GM21717 (cell line): Measurements from ENCODE around the gene GPR148.

Source experiments
- ATAC-seq: cut with Tn5 transposase; IDR thresholded peaks from one replicate; pipeline ENCODE4 v1.9.1; 2021; ENCODE audit warnings: mild to moderate bottlenecking, moderate library complexity; ENCODE audit not compliant: unreplicated experiment

The GPR148 gene

GRCh38 chr2:130749078-130749477, 20.2 kb downstream of the GPR148 start:
- ATAC-seq: no peak

GRCh38 chr2:130749641-130750040, 20.8 kb downstream of the GPR148 start:
- no peak for ATAC-seq

- ATAC-seq: no peak
These were observed 25.9 kb downstream of the GPR148 start for GRCh38 chr2:130754811-130755210.

DNA sequence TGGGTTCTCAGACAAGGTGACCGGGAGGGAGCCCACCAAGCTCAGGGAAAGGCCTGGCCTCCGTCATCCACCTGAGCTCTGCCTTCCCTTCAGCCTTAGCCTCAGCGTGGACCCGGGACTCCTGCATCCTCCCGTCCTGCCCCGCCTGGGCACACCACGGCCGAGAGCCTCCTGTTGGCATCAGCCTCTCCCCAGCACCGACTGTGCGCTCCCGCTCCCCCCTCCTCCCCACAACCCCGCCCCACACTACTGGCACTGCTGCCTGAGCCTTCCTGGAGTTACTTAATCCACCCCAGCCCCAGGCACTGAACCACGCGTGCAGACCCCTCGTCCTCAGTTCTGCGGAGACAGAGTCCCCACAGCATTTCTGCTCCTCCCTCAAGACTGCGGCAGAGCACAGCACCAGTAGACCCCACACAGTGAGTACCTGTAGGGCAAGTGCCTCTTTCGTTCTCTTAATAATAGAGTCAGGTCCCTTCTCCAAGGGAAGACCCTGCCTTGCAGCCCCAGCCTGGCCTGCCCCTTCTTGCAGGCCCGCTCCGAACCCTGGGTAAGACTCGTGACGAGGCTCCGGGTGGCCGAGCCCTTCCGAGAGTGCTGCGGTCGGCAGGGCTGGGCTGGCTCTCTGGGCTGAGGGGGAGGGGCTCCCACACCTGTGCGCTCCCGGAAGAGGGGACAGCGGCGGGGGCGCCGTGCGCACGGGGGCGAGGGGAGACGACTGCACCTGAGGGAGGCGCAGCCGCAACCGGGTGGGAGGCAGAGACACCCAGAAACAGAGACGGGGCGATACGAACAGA, 26.6 kb downstream of the GPR148 start, which contains the start of gene AMER3:
Gene AMER3 (plus strand): TSS at position 285 of the 797 bp plus-strand sequence. CDS start 6,533 bp downstream, outside the sequence.
- no peak for ATAC-seq

DNA sequence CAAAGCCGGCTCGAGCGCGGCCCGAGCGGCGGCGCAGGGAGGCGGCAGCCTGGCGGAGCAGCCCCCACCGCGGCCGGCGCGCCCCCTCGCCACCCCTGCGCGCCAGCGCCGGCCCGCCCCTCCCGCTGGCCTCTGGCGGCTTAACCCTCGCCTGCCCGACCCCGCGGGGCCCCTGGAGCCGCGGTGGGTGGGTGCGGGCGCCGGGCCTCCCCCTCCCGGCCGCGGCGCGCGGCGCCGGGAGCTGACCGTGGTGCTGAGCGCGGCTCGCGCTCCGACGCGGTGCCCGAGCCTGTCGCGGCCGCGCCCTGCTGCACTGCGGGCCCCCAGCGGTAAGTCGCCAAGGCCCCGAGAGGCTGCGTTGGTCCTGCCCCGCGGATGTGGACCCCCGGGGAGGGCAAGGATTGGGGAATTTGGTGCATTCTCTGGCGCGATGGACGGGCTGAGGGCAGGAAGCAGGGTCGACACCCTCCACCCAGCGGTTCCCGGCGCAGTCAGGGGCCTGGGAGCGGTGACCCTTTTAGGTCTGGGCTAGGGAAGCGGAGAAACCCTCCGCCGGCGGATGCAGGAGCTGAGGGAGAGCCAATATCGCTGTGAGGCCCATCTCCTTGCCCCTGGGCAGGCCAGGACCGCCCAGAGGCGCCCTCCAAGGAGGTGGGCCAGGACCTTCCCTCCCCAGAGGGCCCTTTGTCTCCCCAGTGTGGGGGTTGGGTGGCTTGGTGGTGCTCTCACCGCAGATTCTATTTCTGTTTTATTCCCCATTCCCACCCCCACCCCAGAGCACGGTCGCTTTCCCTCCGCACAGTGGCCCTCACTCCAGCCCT, 27.4 kb downstream of the GPR148 start:
- no peak for ATAC-seq

- ATAC-seq: no peak
These were observed 28.2 kb downstream of the GPR148 start for GRCh38 chr2:130756874-130757668.

DNA sequence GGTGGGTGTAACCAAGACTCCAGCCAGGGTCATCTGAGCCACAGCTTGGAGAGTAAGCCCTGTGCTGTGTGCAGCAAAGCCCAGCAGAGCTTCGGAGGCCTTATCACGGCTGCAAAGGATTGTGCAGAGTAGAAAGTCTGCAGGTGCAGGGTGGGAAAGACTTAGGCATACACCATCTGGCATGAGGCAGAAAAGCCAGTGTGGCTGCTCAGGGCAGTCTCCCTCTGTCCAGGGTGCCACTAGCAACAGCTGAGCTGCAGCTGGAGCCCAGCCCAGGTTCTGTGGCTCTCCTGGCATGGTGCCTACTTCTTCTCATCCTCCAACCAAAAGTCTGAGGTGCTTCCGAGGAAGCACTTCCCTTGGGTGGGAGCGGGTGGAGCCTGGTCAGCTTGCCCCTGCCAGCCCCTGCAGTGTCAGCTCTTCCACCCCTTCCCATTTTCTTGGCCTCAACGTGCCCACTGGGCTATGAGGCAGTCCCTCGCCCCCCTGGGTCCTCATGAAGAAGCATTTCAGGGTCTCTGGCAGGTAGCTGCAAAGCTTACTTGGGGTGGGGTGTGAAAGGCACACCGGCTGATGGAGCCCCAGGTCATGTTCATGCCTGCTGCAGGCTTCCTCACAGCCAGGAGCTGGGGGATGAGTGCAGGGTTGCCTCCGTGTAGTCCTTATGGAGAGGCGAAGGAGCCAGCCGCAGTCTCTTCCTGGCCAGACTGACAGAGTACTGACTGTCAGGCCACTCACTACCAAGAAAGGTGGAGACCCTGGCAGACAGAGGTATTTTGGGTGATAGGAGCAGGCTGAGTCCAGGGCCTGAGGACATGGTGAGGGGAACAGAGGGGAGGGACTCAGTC, 31.3 kb downstream of the GPR148 start:
- ATAC-seq: no peak

- ATAC-seq: no peak
These were observed 32.2 kb downstream of the GPR148 start for GRCh38 chr2:130760754-130761751.

DNA sequence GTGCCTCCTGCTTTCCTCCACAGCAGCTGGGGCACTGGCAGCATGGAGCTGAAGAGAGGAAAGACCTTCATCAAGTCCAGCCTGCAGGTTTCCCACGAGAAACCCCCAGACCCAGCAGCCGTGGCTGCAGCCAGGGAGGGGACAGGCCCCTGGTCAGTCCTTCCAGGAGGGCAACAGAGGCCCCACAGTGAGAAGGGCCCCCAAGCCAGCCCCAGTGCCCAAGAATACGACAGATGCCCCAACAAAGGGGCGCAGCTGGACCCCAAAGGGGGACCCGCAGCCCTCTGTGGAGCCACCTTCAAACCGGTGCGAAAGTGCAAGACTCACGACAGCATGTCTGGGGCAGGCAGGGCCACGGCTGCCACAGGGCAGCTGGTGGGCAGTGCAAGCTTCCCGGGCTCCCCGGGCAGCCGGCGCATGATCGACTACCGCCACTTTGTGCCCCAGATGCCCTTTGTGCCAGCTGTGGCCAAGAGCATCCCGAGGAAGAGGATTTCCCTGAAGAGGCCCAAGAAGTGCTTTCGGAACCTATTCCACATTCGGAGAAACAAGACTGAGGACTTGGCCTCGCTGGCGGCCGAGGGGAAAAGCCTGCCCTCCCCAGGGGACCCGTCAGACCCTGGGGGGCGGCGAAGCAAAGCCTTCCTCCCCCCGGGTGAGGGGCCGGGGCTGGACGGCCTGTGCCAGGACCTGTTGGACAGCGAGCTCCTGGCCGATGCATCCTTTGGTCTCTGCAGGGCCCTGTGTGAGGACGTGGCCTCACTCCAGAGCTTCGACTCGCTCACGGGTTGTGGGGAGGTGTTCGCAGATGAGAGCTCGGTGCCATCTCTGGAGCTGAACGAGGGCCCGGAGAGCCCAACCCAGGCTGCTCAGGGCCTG, 33.4 kb downstream of the GPR148 start:
- ATAC-seq: no peak

- no peak for ATAC-seq
These were observed 34.1 kb downstream of the GPR148 start for GRCh38 chr2:130762910-130763385.

GRCh38 chr2:130763405-130763804, 34.5 kb downstream of the GPR148 start:
- no peak for ATAC-seq

DNA sequence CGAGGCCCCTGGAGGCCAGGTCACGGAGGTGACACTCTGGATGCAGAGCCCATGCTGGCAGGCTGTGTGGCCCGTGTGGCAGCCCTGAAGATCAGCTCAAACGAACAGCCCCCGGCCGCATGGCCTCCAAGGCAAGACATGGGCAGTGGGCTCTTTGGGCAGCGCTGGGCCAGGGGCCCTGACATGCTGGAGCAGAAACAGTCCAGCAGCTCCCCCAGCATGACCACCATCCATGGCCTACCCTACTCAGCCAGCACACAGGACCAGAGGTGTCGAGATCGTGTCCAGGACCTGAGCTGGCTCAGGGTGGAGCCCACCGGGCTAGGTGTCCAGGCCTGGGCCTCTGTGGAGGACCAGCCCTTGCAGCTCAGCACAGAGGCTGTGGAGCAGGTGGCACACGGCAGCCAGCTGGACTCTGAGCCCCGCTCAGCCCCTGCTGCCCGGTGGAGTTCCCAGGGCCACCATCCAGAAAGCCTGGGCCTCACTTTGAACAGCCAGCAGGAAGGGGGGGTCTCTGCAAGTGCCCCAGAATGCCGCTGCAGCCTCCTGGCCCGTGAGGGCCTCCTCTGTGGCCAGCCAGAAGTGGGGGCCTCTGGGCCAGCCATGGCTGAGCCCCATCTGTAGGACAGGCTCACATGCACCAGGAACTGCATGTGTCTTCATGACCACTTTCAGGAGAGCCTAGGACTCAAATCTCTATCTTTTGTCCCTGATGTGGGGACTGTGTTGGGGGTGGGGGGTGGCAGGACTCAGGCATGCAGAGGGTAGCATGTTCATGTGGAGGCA, 35.4 kb downstream of the GPR148 start:
- ATAC-seq: no peak

DNA sequence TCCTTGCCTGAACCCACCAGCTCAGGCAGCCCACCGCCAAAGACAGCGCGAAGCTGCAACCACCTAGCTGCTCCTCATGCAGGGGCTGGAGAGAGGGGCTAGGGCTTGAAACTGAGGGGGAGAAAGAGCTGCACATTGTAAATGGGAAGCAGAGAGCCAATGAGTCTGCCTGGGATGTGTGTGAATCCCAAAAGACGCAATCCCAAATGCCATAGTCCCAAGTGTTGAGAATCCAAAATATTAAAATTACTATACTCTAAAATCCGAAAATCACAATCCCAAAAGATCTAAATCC, 35.9 kb downstream of the GPR148 start:
- no peak for ATAC-seq

DNA sequence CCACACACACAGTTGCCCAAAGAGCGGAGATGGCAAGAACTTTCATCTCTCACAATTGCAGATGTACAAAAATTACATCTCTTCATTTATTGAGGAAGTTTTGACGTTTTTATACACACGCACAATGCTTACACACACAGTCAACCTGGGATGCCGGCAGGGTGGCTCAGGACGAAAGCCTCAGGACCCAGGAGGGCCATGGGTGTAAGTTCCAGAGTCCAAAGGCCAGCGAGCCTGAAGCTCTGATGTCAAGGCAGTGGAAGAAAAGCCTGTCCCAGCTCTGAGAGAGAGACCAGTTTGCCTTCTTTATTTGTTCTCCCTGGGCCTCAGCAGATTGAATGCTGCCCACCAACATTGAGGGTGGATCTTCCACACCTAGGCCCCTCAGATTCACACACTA, 36.6 kb downstream of the GPR148 start:
- no peak for ATAC-seq

GRCh38 chr2:130766037-130766436, 37.2 kb downstream of the GPR148 start:
- ATAC-seq: no peak

GRCh38 chr2:130766711-130767407, 38.0 kb downstream of the GPR148 start:
- no peak for ATAC-seq

GRCh38 chr2:130767408-130767775, 38.5 kb downstream of the GPR148 start:
- ATAC-seq: no peak
